ENCODE measurements around the gene C6orf141. TPM values are rescaled to one million over a fixed set of nuclear protein-coding genes. Genes with fewer than 3 reads are reported as not detected.

C6orf141 gene
- 0.27 TPM for polyA plus RNA-seq (2013, experiment 1 of 2; ENCODE audit: insufficient read length)
- 0.32 TPM for polyA plus RNA-seq (2013, experiment 2 of 2; ENCODE audit: insufficient read length)

GRCh38 chr6:49550492-49551077 is at the start of gene C6orf141:
TSS of gene C6orf141 (plus strand) at chr6:49550668. CDS start at chr6:49550793, 125 bp downstream.
- DNase-seq, result no peak

DNA sequence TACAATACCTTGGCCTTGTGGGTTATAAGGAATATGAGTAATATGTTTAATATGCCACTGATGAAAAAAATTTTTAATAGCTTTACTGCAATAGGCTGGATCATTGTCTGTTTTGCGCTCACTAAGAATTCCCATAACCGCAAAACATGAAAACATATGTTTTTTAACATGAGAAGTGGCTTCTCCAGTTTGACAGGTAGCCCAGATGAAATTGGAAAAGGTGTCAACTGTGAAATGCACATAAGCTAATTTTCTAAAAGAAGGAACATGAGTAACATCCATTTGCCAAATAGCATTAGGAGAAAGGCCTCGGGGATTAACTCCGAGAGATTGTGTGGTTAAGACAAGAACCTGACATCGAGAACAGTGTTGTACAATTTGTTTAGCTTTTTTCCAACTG is 45.8 kb upstream of the C6orf141 start:
- no peak for DNase-seq

DNA sequence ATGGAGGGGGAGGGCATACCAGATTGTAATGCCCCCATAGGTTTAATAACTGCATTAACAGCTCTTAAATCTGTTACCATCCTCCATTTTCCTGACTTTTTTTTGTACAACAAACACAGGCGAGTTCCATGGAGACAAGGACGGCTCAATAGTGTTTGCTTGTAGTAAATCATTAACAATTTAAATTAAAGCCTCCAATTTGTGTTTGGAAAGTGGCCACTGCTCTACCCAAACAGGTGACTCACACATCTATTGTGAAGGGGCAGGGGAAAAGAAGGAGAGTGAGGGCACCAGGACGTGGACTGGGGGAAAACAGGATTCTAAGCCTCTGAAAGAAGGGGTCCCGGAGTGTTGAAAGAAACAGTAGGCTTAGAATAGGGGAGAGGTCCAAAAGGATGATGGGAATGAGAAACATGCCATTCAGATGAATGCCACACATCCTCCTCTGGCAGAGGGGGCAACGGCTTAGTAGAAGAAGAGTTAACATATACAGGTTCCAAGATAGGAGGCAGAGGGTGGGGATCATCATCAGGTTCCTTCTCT is 43.8 kb upstream of the C6orf141 start:
- no peak for DNase-seq

DNA sequence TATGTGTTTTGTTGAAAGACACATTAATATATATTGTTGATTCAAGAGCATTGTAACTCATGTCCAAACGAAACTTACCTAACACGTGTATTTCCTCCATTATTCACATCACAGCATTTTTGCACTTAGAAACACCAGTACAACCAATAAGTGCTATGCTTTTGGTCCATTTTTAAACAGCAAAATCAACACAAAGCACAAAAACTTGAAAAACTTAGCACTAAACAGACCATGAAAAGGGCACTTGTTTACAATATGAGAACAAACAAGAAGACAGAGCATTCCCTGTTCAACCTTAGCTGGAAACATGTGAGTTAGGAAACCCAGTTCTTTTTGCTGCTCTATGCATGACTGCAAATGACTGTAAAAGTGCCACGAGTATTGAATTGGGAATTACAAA is 41.1 kb upstream of the C6orf141 start:
- DNase-seq, result no peak

DNA sequence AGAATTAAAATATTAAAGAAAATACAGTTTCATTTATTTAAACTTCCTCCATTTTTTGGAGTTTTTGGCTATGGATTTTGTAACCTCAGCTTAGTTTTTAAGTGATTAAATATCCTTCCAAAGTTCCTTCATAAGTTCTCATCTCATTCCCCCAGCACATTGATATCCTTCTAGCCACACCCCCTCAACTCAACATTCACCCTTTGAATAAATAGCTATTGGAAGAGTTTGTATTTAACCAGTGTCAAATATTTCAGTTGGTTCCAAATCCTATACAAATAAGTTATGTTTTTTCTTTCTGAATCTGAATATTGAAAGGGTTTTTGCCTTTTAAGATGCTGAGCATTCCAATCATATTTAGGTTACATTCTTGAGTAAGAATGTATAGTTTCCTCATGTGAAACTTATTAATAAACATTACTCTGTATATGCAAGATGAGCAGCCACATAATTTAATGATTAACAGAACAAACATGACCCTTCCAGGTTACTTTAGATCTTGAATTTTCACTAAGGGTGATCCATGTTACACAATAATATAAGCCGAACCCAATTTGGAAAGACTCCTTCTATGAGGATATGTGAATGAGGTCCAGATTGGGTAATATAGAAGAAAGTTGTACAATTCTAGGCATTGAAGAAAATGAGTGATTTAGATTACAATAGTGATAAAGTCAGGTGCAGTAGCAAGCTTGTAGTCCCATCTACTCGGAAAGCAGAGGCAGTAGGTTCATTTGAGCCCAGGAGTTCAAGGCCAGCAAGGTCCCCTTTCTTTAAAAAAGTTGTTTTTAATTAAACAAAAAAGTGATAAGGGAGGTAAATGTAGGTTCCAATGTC is 37.1 kb upstream of the C6orf141 start:
- DNase-seq, result peak; percentile 52

DNA sequence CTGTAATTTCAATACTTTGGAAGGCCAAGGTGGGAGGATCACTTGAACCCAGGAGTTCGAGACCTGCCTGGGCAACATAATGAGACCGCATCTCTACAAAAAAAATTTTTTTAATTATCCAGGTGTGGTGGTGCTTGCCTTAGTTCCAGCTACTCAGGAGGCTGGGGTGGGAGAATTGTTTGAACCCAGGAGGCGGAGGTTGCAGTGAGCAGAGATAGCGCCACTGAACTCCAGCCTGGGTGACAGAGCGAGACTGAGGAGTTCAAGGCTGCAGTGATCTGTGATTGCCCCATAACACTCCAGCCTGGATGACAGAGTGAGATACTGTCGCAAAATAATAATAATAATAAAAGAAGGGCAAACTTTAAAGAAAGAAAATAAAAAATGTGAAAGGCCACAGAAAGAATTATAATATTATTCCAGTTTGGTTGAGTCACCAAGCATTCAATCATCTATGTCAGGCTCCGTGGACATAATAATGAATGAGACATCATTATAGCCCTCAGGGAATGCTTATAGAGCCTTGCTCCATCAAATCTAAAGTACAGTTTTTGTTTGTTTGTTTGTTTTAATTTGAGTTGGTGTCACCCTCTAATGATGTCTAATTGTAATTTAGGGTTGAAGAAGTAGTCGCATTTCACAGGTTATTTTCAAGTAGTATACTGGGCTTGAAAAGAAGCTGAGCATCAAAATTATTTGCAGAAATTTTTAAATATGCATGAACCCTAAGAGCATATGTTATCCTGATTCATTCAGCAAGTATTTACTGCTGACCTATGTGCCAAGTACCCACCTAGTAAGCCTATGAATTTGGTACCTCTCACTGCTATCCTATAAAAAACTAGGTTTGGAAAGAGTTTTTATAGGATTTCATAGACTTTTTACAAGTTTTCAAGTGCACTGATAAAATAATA is 35.6 kb upstream of the C6orf141 start:
- DNase-seq, result no peak

DNA sequence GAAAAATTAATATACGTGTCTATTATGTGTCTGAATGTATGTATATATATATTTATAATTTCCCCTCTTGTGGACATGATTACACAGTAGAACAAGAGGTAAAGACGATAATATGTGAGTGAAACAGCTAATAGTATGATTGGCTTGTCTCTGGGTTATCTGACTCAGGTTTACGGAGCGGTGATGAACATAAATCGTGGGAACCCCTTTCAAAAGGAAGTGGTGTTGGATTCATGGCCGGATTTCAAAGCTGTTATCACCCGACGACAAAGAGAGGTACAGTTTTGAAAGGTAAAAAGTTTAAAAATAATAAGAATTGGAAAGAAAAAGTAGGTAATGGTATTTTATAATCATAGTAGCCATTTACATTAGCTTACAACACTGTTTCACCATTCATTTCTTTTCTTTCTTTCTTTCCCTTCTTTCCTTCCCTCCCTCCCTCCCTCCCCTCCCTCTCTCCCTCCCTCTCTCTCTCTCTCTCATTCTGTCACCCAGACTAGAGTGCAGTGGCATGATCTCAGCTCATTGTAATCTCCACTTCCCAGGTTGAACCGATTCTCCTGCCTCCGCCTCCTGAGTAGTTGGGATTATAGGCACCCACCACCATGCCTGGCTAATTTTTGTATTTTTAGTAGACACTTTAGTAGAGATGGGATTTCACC is 34.9 kb upstream of the C6orf141 start:
- no peak for DNase-seq

DNA sequence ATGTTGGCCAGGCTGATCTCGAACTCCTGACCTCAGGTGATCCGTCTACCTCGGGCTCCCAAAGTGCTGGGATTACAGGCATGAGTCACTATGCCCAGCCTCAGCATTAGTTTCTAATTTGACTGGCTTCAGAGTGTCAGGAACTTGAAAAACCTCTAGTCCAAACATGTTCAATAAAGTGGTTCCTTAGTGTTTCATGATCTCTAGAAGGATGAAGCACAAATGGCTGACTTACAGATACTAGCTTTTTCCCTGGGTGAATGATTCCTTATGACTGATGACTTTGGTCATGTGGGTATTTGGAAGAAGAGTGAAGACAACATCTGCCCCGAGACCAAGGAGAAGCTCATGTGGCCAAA is 34.3 kb upstream of the C6orf141 start:
- DNase-seq, result no peak

GRCh38 chr6:49517919-49518318 is 32.5 kb upstream of the C6orf141 start:
- DNase-seq, result no peak

DNA sequence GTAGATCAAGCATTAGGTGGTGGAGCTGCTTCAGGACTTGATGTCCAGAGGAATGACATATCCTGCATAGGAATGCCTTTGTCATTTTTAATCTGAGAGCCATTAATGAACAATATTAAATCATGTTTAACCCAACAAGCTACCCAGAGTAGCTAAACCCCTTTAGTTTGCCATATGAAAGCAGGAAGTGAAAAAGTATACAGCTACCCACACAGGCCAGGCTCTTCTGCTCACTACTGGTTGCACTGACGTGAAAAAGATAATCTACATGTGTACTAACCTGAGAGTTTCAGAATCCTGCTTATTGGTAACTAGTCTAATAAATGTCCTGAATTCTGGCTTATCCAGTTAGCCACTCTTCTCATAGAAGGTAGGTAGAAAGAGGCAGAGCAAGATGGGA is 30.8 kb upstream of the C6orf141 start:
- DNase-seq, result no peak

GRCh38 chr6:49522710-49523593 is 27.5 kb upstream of the C6orf141 start:
- no peak for DNase-seq

- no peak for DNase-seq
Measured at GRCh38 chr6:49523901-49524300, 26.6 kb upstream of the C6orf141 start.

DNA sequence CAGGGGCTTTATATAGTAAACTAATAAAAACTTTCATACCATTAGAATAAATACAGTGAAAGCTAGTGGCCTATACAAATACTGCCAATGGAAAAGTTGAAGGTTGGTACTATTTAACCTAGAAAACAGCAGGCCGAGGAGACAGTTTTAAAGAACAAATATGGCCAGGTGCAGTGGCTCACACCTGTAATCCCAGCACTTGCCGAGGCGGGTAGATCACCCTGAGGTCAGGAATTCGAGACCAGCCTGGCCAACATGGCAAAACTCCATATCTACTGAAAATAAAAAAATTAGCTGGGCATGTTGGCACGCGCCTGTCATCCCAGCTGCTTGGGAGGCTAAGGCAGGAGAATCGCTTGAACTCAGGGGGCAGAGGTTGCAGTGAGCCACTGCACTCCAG is 25.9 kb upstream of the C6orf141 start:
- no peak for DNase-seq

DNA sequence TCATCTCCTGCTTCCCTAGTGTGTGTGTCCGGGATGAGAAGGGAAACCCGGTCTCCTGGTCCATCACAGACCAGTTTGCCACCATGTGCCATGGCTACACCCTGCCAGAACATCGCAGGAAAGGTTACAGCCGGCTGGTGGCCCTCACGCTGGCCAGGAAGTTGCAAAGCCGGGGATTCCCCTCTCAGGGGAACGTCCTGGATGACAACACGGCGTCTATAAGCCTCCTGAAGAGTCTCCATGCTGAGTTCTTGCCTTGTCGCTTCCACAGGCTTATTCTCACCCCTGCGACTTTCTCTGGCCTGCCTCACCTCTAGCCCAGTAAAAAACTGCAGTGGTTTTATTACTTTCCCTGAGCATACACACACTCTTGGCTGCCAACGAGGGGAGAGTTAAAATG is 23.9 kb upstream of the C6orf141 start:
- no peak for DNase-seq

DNA sequence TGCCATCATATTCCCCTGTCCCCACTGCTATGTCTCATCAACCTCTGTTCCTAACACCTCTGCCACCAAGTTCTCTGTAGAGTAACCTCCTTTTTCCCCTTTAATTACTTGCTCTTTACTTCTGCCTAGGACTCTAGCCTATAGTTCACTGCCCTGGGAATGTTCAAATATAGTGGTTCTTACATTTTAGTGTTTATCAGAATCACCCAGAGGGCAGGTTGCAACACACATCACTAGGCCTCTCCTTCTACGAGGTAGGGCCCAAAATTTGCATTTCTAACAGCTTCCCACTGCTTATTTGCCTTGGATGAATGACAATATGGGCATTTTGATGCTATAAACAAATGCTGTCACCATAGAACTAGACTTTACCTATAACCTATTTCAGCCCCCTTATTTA is 23.1 kb upstream of the C6orf141 start:
- no peak for DNase-seq

DNA sequence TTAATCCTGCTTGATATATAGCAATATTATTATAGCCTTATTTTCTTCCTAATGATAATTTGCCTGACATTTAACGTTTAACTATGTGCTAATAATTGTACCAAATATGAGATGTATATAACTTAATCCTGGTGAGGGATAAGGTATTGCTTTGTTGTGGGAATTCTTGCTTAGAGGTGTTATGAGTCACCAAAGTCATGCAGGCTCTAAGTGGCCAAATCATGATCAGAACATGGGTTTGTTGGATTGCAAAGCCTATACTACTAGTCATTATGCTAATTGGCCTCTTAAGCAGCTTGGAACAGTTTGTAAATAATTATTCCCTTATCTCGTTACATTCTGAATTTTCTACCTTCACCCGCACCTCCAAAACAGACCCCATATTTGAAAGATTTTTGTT is 21.9 kb upstream of the C6orf141 start:
- DNase-seq, result no peak

- DNase-seq, result no peak
Measured at GRCh38 chr6:49530141-49530776, 20.2 kb upstream of the C6orf141 start.

DNA sequence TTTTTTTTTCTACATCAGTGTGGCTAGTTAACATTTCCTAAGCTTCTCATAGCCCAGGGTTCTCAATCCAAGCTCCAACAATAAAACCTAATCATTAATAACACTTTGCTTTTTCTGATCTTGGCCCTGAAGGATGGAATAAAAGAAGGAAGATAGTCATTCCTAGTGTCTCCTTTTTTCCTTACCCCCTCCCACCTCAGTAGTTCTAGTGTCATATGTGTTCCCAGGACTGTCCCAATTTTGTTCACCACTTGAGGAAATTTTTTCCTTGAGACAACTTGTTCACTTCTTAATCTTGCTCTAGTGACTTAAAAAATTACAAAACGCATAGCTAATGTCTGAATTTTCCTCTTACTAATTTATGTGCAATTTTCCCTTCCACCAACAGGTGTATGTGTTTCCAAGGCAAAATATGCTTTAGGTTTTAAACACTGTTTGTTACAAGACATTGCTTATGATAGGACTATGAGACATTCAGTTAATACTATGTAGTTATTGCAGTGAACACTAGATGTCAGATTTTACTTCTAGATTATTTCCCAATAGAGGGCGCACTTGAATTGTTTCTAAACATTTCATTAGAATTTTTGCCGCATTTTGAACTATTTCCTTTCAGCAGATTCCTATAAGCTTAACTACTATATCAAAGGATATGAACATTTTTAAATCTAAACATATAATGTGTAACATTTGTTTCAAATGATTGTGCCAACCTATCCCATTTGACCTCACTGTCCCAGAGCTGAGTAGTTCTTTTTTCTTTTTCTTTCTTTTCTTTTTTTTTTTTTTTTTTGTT is 18.5 kb upstream of the C6orf141 start:
- DNase-seq, result peak; percentile 59

GRCh38 chr6:49535795-49536194 is 14.7 kb upstream of the C6orf141 start:
- DNase-seq, result no peak

GRCh38 chr6:49539102-49539501 is 11.4 kb upstream of the C6orf141 start:
- no peak for DNase-seq
